ENCODE data around the gene VPREB1.
"Not testable (repeated sequence)": the region's sequence is repeated elsewhere in the genome, so short reads cannot be mapped to it uniquely, and the experiment has no call there.

The VPREB1 gene

GRCh38 chr22:22244316-22245250 is at the start of gene VPREB1:
TSS of gene VPREB1 (plus strand) at chr22:22244786. CDS start at chr22:22244814, 28 bp downstream.
- DNase-seq (ENCODE audit: low read depth): no peak

- no peak for DNase-seq (ENCODE audit: low read depth)
These were observed 49.7 kb upstream of the VPREB1 start for GRCh38 chr22:22194931-22195264.

- peak; percentile 68 for DNase-seq (ENCODE audit: low read depth)
These were observed 49.1 kb upstream of the VPREB1 start for GRCh38 chr22:22195265-22196017.

GRCh38 chr22:22196018-22196533 is 48.5 kb upstream of the VPREB1 start:
- no peak for DNase-seq (ENCODE audit: low read depth)

- no peak for DNase-seq (ENCODE audit: low read depth)
These were observed 47.6 kb upstream of the VPREB1 start for GRCh38 chr22:22196833-22197477.

GRCh38 chr22:22197993-22198402 is 46.6 kb upstream of the VPREB1 start:
- no peak for DNase-seq (ENCODE audit: low read depth)

- no peak for DNase-seq (ENCODE audit: low read depth)
These were observed 45.8 kb upstream of the VPREB1 start for GRCh38 chr22:22198751-22199150.

- no peak for DNase-seq (ENCODE audit: low read depth)
These were observed 45.0 kb upstream of the VPREB1 start for GRCh38 chr22:22199634-22200033.

- no peak for DNase-seq (ENCODE audit: low read depth)
These were observed 43.9 kb upstream of the VPREB1 start for GRCh38 chr22:22200569-22201184.

GRCh38 chr22:22201185-22201929 is 43.2 kb upstream of the VPREB1 start:
- no peak for DNase-seq (ENCODE audit: low read depth)

- no peak for DNase-seq (ENCODE audit: low read depth)
These were observed 42.6 kb upstream of the VPREB1 start for GRCh38 chr22:22201930-22202343.

GRCh38 chr22:22203048-22203971 is 41.3 kb upstream of the VPREB1 start:
- no peak for DNase-seq (ENCODE audit: low read depth)

GRCh38 chr22:22207845-22208564 is 36.6 kb upstream of the VPREB1 start:
- peak; percentile 61 for DNase-seq (ENCODE audit: low read depth)

- no peak for DNase-seq (ENCODE audit: low read depth)
These were observed 35.9 kb upstream of the VPREB1 start for GRCh38 chr22:22208652-22209051.

- not testable (repeated sequence) for DNase-seq (ENCODE audit: low read depth)
These were observed 35.4 kb upstream of the VPREB1 start for GRCh38 chr22:22209080-22209640.

GRCh38 chr22:22210375-22210774 is 34.2 kb upstream of the VPREB1 start:
- DNase-seq (ENCODE audit: low read depth): peak; percentile 32

- DNase-seq (ENCODE audit: low read depth): no peak
These were observed 33.4 kb upstream of the VPREB1 start for GRCh38 chr22:22210889-22211833.

- no peak for DNase-seq (ENCODE audit: low read depth)
These were observed 31.4 kb upstream of the VPREB1 start for GRCh38 chr22:22213231-22213630.
